Erythroblast (primary cell): ENCODE results near the gene ATXN2.

ENCODE experiments used
- DNase-seq, 2 experiments: peaks; one replicate each; lab custom pipeline; 2025; lab: John Stamatoyannopoulos, UW
- GATA1 ChIP-seq: IDR thresholded peaks from 2 replicates; pipeline ENCODE4 v1.6.1; 2011; ENCODE audit warnings: low read depth, mild to moderate bottlenecking, control low read depth, low read length, moderate library complexity
- POLR2A ChIP-seq: IDR thresholded peaks from 2 replicates; pipeline ENCODE4 v1.6.1; 2011; ENCODE audit warnings: mild to moderate bottlenecking, low read length

Gene ATXN2

DNA sequence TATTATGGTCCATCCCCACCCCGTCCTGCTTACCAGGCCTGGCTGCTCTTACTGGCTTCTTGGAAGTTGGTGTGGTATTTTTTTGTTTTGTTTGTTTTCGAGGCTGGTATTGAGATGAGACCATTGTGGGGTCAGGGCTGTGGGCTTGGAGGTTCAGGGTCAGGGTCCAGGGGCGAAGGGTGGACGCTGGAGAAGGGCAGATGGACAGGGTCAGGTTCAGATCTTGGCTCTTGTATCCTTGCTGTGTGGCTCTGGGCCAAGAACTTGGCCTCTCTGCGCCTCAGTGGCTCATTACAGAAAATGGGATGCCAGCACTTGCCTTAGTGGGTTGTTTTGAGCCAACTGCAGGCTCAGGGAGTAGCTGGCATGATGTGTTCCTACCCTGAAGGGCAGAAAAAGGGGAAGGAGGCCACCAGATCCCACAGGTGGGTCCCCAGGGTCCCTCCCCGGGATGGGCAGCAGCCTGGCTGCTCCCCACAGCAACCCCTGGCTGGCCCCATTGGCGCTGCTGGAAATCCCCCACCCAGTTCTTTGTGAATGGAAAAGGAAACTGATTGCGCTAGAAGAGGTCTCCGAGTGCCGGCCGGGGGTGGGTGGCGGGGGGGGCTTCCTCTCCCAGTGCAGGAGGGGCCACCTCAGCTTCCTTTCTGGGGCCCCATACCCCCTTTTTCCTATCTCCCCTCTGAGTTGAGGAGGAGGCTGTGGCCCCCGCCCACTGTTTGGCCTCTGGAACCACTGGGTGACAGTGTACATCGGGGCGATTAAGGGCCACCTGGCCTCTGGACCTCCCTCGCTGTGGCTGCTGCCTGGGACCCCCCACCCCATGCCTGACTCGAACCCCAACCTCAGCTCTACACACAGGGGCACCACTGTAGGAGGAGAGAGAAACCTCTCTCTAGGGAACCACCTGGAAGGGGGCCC lies 168.4 kb downstream of the ATXN2 start:
- TF ChIP-seq POLR2A (no peak), GATA1 (no peak)

DNA sequence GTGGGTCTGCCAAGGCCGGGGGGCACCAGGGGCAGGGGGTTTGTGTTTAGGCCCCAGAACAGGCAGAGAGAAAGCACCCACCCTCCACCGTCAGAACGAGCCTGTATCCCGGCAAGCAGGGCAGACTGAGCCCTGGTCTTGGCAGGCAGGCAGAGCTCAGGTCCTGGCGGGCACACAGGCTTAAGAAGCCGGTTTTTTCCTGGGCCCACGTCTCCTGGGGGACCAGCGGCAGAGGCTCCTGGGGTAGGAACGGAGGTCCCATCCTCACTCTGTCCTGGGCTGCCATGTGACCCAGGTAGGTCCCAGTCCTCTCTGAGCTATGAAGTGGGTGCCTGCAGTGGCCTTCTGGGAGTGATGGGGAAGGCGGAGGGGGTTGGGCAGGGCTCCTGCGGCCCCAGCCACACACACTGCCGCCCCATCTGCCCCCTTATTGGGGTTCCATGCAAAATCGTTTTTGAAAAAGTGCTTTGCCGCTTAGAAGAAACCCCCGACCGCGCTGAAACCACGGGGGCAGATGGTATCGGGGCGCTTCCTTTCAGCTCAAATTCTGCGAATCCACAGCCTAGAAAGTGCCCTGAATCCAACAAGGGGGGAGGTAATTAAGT lies 169.2 kb downstream of the ATXN2 start:
- TF ChIP-seq GATA1 (no peak), POLR2A (no peak)
- peak; percentile 48 to 57 for DNase-seq

More for the DNA sequence above, 168.4 kb downstream of the ATXN2 start:
- DNase-seq, result no peak

DNA sequence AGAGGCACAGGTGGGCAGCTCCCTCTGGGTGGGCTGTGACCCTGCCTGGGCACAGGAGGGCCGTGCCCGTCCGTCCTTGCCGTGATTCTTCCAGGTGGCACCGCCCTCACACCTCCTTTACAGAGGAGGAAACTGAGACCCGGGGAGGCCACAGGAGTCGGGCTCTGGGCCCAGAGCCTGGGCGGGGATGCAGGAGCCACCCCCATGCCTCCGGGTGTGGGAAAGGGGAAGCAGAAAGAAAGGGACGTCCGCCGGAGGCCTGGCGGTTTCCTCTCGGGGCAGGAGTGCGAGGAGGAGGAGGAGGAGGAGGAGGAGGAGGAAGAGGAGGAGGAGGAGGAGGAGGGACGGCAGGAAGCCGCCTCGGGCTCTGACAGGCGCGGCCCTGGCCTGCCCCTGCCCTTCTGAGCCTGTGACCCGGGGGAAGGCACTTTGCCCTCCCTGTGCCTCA lies 170.4 kb downstream of the ATXN2 start:
- TF ChIP-seq GATA1, result no peak
- TF ChIP-seq POLR2A, result no peak
- DNase-seq, result no peak

DNA sequence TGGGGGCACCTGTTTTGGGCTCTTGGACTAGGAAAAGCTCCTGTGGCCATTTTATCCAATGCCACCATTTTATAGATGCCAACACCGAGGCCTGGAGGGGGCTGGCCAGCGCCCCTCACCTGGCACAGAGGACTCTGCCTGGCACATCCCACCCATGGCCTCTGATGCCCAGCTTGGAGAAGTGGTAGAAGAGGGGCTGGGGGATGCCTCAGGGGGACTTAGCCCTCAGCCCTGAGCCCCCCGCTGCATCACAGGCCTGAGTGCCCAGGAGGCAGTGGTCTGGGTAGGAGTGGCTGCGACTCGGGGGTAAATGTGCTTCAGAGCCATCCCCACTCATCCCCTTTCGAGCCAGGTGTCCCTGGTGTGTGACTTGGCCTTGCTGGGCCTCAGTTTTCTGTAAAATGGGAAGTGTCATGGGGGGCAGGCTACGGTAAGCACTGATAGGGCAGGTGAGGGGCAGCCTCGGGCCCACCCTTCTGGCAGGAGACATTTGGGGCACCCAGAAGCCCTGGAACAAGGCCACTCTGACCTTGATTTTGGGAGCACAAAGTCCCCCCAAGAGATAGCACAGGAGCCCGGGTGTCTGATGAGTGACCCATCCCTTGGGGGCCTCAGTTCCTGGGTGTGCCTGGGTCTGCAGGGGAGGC lies 170.9 kb downstream of the ATXN2 start:
- DNase-seq, result no peak
- TF ChIP-seq GATA1 (no peak), POLR2A (no peak)

DNA sequence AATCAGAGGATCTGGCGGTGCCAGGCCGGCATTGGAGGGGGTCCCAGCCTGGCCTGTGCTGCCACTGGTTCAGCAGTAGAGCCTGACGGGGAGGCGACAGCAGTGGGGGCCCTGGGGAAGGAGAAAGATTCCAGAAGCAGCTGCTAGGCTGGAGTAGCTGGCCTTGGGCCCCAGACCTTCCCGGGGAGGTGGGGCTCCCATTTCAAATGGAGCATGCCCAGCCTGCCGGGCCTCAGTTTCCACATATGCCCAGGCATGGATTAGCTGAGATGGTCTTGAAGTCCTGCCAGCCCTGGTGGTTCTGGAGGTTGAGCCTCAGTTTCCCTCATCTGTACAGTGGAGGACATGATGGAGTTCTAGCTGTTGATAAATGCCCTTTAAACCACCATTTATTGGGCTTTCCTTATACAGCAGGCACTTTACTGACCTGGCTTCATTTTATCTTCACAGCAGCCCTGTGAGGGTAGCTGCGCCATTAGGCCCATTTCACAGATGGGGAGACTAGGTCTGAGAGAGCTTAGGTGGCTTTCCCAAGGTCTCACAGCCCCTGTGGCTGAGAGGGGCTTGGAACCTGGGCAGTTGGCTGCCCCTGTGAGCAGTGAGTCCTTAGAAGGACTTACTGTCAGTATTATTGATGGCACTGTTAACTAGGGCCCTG lies 171.6 kb downstream of the ATXN2 start:
- DNase-seq, result no peak
- TF ChIP-seq GATA1, result no peak
- no peak for TF ChIP-seq POLR2A

DNA sequence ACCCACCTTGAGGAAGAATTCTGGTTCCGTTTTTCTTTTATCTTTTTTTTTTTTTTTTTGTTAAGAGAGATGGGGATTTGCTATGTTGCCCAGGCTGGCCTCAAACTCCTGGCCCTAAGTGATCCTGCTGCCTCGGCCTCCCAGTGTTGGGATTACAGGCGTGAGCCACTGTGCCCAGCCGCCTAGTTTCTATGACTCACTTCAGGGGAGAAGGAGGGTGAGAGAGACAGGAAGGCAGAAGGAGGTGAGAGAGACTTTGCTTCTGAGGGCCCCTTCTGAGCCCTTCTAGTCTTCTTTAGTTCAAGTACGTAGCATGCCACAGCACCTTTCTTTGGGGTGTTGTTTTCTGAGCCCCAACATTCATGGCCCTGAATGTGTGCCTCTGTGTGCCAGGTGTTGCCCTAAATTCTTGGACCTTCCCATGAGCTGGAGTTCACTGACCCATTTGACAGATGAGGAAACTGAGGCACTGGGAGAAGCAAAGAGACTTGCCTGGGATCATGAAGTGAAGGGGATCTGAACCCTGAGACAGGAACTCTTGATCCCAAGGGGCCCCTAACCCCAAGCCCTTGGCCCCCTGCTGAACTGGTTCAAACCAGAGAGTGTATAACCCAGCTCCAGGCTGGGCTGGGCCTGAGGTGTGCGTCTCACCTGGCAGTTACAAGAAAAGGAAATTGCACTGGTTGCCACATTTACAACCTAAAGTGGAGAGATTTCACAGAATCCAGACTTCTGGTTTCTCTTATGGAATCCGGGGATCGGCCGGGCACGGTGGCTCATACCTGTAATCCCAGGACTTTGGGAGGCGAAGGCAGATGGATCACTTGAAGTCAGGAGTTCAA lies 172.6 kb downstream of the ATXN2 start:
- no peak for DNase-seq
- TF ChIP-seq GATA1 (no peak), POLR2A (no peak)

DNA sequence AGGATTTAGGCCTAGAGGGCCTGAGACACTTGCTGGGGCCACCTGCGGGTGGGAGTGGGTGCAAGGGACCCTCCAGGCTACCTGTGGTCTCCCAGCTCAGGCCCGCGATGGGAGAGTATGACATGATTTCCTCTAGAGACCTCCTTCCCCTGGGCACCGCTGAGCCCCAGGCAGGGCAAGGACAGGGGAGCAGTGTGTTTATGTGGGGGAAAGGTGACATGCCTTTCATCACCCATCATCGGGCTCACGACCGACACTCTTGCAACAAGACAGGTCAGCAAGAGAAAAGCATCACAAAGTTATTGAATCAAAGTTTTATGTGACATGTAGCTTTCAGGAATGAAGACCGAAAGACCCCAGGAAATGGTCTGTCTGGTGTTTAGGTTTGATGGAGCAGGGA lies 173.5 kb downstream of the ATXN2 start:
- no peak for DNase-seq
- TF ChIP-seq GATA1 (no peak), POLR2A (no peak)

DNA sequence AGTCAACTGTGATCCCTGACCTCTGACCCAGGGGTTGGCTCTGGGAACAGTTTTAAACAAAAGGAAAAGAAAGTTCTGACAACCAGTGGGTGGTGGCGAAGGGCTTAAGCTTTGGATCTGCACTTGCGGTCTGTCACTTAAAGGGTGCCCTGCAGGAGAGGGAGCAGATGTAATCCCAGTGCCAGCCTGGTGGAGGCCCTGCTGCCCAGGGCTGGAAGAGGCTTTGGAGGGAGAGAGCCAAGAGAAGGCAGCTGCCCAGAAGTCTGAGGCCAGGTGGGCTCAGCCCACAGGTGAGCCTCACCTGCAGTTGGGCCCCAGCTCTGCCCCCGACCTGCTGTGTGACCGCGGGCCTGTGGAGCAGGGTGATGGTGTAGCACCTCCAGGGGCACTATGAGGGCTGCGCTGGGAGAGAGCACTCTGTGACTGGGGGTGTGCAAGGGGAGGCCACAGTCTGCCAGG lies 174.3 kb downstream of the ATXN2 start:
- TF ChIP-seq GATA1, result no peak
- TF ChIP-seq POLR2A, result no peak
- DNase-seq, result no peak

DNA sequence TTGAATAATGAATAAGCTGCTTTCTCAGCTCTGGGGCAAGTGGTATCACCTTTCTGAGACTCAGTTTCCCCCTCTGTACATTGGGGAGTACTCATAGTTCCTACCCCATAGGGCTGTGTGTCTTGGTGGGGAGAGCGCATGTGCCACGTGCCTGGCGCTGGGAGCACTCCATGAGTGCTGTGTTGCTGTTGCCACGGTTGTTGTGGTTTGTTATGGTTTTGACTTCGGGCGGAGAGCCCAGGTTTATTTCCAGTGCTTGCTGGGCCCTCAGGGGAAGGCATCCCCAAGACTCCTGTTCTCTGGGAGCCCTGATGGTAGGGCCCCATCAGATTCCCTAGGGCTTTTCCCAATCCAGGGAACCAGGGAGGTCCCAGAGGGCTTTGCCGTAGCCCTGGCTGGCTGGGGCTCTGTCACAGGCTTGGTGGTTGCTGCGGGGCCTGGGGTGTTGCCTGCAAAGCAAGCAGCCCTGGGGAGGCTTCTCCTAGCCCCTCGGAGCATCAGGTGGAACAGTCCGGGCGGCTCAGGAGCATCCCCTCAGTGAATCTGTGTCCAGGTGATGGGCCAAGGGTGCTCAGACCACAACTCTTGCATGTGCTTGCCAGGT lies 174.8 kb downstream of the ATXN2 start:
- TF ChIP-seq GATA1, result no peak
- TF ChIP-seq POLR2A, result no peak
- DNase-seq, result no peak

DNA sequence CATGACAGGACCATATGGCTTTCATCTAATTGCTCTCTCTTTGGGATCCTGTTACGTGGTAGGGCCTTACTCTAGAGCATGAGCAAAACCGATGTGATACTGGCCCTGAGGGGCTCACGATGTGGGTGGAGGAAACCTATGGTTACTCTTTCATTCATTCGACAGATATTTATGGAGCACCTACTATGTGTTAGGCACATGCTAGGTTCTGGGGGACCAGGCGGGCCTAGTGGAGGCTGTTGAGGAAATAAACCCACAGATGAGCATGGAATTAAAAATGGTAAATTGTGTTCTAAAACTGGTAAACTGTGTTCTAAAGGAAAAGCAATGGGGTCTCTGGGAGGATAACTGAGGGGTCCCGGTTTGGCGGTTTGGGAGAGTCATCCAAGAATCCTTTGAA lies 178.6 kb downstream of the ATXN2 start:
- no peak for TF ChIP-seq POLR2A
- no peak for TF ChIP-seq GATA1
- no peak for DNase-seq

DNA sequence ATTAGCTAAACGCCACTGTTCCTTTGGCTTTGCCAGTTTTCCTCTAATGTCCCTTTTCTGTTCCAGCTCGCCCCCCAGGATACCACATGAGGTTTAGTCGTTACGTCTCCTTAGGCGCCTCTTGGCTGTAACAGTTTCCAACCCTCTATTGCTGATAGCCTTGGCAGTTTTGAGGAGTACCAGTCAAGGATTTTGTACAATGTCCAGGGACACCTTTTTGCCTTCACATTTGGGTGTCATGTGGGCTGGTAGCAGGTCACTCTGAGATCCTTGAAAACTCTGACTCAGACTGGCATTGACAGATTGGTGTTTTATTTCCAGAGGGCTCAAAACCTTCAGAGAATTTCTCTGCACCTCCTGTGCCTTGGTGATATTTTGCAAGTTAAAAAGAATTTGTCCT lies 179.3 kb downstream of the ATXN2 start:
- TF ChIP-seq POLR2A (no peak), GATA1 (no peak)
- no peak for DNase-seq

DNA sequence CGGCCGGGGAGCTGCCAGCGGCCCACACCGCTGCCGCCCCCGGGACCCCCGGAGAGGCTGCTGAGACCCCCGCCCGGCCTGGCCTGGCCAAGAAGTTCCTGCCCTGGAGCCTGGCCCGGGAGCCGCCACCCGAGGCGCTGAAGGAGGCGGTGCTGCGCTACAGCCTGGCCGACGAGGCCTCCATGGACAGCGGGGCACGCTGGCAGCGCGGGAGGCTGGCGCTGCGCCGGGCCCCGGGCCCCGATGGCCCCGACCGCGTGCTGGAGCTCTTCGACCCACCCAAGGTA lies 180.6 kb downstream of the ATXN2 start:
- TF ChIP-seq POLR2A (no peak), GATA1 (no peak)
- DNase-seq, result no peak
